Adipocyte (in vitro differentiated cells): ENCODE measurements around the gene AKAP9.
"Not testable (repeated sequence)": the region's sequence is repeated elsewhere in the genome, so short reads cannot be mapped to it uniquely, and the experiment has no call there.

Experiments used
- DNase-seq: peaks from one replicate; pipeline ENCODE4 v3.0.0-alpha.2; 2015; ENCODE audit warnings: low read depth
- H3K27me3 ChIP-seq: replicated peaks from 2 replicates; pipeline ENCODE4 v1.7.0; 2013; ENCODE audit warnings: mild to moderate bottlenecking, low read length, moderate library complexity; ENCODE audit not compliant: control insufficient read depth, insufficient read depth
- H3K36me3 ChIP-seq: 2 replicates; pipeline ENCODE4 v1.7.0; 2013; ENCODE audit warnings: low read length, mild to moderate bottlenecking, moderate library complexity; ENCODE audit not compliant: control insufficient read depth, insufficient read depth, severe bottlenecking
- H3K4me1 ChIP-seq: 2 replicates; pipeline ENCODE4 v1.7.0; 2013; ENCODE audit warnings: mild to moderate bottlenecking, low read length, moderate library complexity; ENCODE audit not compliant: control insufficient read depth, insufficient read depth
- H3K4me3 ChIP-seq: 2 replicates; pipeline ENCODE4 v1.7.0; 2013; ENCODE audit warnings: mild to moderate bottlenecking, low read length, moderate library complexity
- H3K9ac ChIP-seq: 2 replicates; pipeline ENCODE4 v1.7.0; 2013; ENCODE audit warnings: mild to moderate bottlenecking, low read length, moderate library complexity
- H3K9me3 ChIP-seq: 2 replicates; pipeline ENCODE4 v1.7.0; 2013; ENCODE audit warnings: mild to moderate bottlenecking, low read length, moderate library complexity; ENCODE audit not compliant: control insufficient read depth

The AKAP9 gene

DNA sequence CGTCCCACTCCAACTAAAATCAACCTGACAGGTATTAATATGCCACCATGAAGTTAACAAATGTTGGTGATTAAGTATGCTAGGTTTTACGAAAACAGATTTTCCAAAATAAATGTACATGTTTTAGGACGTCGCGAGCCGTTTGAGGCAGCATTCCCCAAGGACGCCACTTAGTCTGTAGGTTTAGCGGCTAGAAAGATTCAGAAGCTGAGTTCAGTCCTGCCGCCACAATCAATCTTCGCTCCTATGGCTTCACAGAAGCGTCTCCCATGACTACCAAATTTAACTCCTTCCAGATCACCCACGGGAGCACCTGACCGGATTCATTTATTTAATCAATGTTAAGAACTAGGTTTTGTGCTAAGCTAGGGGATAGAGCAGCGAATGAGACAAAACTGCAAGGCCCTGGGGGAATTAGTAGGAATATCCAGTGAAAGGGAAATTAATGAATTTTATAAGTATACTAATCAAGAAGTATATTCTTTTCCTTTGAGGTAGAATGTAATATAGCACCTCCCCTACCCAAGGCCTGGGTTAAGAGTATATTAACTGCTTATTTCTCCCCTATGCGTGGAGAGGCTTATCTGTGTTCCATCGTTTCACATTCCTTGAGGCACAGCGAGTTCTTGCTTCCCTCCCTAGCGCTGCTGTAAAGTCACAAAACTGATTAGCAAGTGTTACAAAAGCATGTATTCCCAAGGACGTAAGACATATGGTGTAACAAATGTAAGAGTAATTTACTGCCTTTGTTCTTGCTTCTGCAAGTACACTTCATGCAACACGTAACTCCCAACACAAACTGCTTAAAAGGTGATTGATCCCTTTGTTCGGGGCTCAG is 194.6 kb downstream of the AKAP9 start:
- no peaks in the 10 kb centered on the region for H3K9me3 ChIP-seq
- peaks cover 12% of the 10 kb centered on the region for H3K36me3 ChIP-seq
- no peaks in the 10 kb centered on the region for H3K27me3 ChIP-seq
- H3K4me3 ChIP-seq, result peak overlapping the region; percentile 86
- peaks cover 25% of the 10 kb centered on the region for H3K4me1 ChIP-seq
- H3K9ac ChIP-seq, result peak overlapping the region; percentile 94
- peak; percentile 55 for DNase-seq

DNA sequence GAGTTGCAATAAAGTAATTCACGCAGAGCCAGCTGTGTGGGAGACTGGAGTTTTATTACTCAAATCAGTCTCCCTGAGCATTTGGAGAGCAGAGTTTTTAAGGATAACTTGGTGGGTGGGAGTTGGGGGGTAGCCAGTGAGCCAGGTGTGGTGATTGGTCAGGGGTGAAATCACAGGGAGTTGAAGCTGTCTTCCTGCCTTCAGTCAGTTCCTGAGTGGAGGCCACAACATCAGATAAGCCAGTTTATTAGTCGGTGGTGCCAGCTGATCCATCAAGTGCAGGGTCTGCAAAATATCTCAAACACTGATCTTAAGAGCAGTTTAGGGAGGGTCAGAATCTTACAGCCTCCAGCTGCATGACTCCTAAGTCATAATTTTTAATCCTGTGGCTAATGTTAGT is 196.9 kb downstream of the AKAP9 start:
- DNase-seq, result no peak
- Histone ChIP-seq H3K4me1 (peaks cover 11% of the 10 kb centered on the region), H3K9ac (no peak overlapping the region), H3K36me3 (no peaks in the 10 kb centered on the region), H3K4me3 (no peak overlapping the region), H3K27me3 (no peaks in the 10 kb centered on the region), H3K9me3 (no peaks in the 10 kb centered on the region)

GRCh38 chr7:92141161-92141560 is 200.5 kb downstream of the AKAP9 start:
- no peak for DNase-seq

GRCh38 chr7:92142791-92143190 is 202.1 kb downstream of the AKAP9 start:
- not testable (repeated sequence) for H3K9me3 ChIP-seq, H3K4me1 ChIP-seq, DNase-seq, H3K4me3 ChIP-seq, H3K36me3 ChIP-seq, H3K9ac ChIP-seq, H3K27me3 ChIP-seq

More at GRCh38 chr7:92141161-92141560, 200.5 kb downstream of the AKAP9 start:
- H3K27me3 ChIP-seq, result no peaks in the 10 kb centered on the region
- H3K9ac ChIP-seq, result no peak overlapping the region
- H3K9me3 ChIP-seq, result no peaks in the 10 kb centered on the region
- no peaks in the 10 kb centered on the region for H3K36me3 ChIP-seq
- no peak overlapping the region for H3K4me3 ChIP-seq
- no peaks in the 10 kb centered on the region for H3K4me1 ChIP-seq

- H3K36me3 ChIP-seq, H3K9ac ChIP-seq, H3K4me3 ChIP-seq, H3K27me3 ChIP-seq, H3K4me1 ChIP-seq, H3K9me3 ChIP-seq, DNase-seq: not testable (repeated sequence)
Observed at GRCh38 chr7:92143192-92143880, 202.7 kb downstream of the AKAP9 start.

DNA sequence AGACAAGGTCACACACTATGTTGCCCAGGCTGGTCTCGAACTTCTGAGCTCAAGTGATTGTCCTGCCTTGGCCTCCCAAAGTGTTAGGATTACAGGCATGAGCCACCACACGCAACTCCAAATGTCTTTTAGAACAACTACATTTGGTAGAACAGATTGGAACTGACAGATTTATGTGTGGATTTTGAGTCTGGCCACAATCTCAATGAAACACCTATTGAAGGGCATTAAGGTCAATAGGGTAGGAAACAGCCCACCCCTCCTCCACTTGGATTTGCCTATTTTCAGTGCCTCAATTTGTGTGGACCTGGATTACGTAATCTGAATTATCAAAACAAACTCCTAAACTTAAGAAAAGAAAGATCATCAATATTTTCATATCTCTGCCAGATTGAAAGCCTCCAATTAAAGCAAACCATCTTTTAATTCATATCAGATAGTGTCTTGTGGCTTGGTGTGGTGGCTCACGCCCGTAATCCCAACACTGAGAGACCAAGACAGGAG is 209.1 kb downstream of the AKAP9 start:
- H3K27me3 ChIP-seq, result no peaks in the 10 kb centered on the region

DNA sequence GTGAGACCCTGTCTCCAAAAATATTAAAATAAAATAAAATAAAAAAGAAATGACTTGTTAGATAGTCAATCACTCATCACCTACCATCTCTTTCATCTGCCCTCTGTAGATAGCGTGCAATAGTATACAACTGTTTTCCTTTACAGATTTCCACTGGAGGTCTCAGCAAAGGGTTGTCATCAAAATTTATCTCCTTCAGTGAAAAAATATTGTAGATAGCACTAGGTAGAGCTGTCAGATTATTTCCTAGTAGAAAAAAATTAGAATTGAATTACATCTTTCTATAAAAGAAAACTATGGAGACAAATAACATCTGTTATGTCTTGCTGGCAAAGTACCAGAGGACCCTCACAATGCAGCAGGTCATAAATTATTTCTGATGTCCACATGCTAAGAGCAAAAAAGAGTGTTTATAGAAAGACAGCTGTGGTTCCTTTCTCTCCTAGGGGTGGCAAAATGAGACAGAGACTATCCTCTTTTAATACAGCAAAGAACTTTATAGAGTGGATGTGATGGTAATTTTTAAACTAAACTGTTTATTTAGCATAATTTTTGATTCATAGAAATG is 209.9 kb downstream of the AKAP9 start:
- Histone ChIP-seq H3K4me1 (no peaks in the 10 kb centered on the region), H3K36me3 (no peaks in the 10 kb centered on the region), H3K27me3 (no peaks in the 10 kb centered on the region), H3K4me3 (no peak overlapping the region), H3K9ac (no peak overlapping the region), H3K9me3 (no peaks in the 10 kb centered on the region)
- DNase-seq, result no peak

More for the DNA sequence above, 209.1 kb downstream of the AKAP9 start:
- Histone ChIP-seq H3K4me1 (no peaks in the 10 kb centered on the region), H3K4me3 (no peak overlapping the region), H3K9me3 (no peaks in the 10 kb centered on the region), H3K36me3 (no peaks in the 10 kb centered on the region), H3K9ac (no peak overlapping the region)
- DNase-seq, result no peak

- Histone ChIP-seq H3K9ac (no peak overlapping the region), H3K4me3 (no peak overlapping the region), H3K9me3 (no peaks in the 10 kb centered on the region), H3K4me1 (peaks cover 20% of the 10 kb centered on the region), H3K36me3 (no peaks in the 10 kb centered on the region), H3K27me3 (no peaks in the 10 kb centered on the region)
- no peak for DNase-seq
Observed at GRCh38 chr7:92155108-92155739, 214.6 kb downstream of the AKAP9 start.

DNA sequence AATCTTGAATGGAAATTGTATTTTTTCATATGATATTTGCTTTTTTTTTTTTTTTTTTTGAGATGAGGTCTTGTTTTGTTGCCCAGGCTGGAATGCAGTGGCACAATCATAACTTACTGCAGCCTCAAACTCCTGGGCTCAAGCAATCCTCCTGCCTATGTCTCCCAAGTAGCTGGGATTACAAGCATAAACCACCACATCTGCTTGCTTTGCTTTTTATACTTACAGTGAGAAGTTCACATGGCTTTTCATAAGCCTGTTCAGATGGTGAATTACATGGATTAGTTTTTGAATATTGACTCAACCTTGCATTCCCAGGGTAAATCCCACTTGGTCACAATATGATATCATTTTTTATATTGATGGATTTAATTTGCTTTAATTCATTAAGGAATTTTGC is 216.3 kb downstream of the AKAP9 start:
- H3K27me3 ChIP-seq, result no peaks in the 10 kb centered on the region
- DNase-seq, result peak; percentile 43
- no peak overlapping the region for H3K9ac ChIP-seq
- peaks cover 25% of the 10 kb centered on the region for H3K4me1 ChIP-seq
- H3K9me3 ChIP-seq, result no peaks in the 10 kb centered on the region
- H3K36me3 ChIP-seq, result no peaks in the 10 kb centered on the region
- no peak overlapping the region for H3K4me3 ChIP-seq

GRCh38 chr7:92158660-92159575 is 218.3 kb downstream of the AKAP9 start:
- Histone ChIP-seq H3K4me1 (peaks cover 25% of the 10 kb centered on the region), H3K4me3 (peak overlapping the region; percentile 48), H3K27me3 (no peaks in the 10 kb centered on the region), H3K9me3 (no peaks in the 10 kb centered on the region), H3K36me3 (no peaks in the 10 kb centered on the region), H3K9ac (peak overlapping the region; percentile 1)
- DNase-seq, result peak; percentile 80
